ENCODE measurements around the gene GABRB1. TPM values are rescaled to one million over a fixed set of nuclear protein-coding genes. Genes with fewer than 3 reads are reported as not detected.

Gene GABRB1
- total and polyA plus RNA-seq, 2 of the 8 experiments (the other 6 are each of a cell fraction or from before 2014, with no cell fraction given), result 0.22 to 0.38 TPM

GRCh38 chr4:47032405-47033106, 1.2 kb downstream of the GABRB1 start (continued):
- TF ChIP-seq CHD7 (IDR thresholded peaks at IDR 0.05; ENCODE audit: insufficient replicate concordance, low read length), result no peak
- no peak for TF ChIP-seq RXRA (IDR thresholded peaks at IDR 0.05; ENCODE audit: insufficient read depth, low read depth, low read length)
- TF ChIP-seq CBX5 (IDR thresholded peaks at IDR 0.05; ENCODE audit: low read depth, low read length), result no peak
- TF ChIP-seq SUZ12 (IDR thresholded peaks at IDR 0.05; ENCODE audit: low read length), result 0 out of 2 replicates have a peak, but pooled peaks have one; percentile 30
- TF ChIP-seq EP300 (IDR thresholded peaks at IDR 0.05; ENCODE audit: borderline replicate concordance in 1 of 2, low read depth in 2 of 2, low read length in 2 of 2), result no peak
- TF ChIP-seq SP4 (IDR thresholded peaks at IDR 0.05; ENCODE audit: low read length), result no peak
- no peak for TF ChIP-seq HDAC6 (IDR thresholded peaks at IDR 0.05; ENCODE audit: low read depth, low read length)
- TF ChIP-seq YY1 (IDR thresholded peaks at IDR 0.05; ENCODE audit: low read depth, low read length), result peak; percentile 85
- no peak for TF ChIP-seq CEBPB (IDR thresholded peaks at IDR 0.05; ENCODE audit: low read depth, low read length)
- TF ChIP-seq RAD21 (IDR thresholded peaks at IDR 0.05 in 1 of 2, conservative IDR thresholded peaks at IDR 0.05 in 1 of 2; ENCODE audit: low read depth in 2 of 2, low read length in 2 of 2), result peak; percentile 83 to 84

All from H1 (cell line).